ENCODE measurements around the gene KBTBD13. TPM values are rescaled to one million over a fixed set of nuclear protein-coding genes. Genes with fewer than 3 reads are reported as not detected.
"Not testable (repeated sequence)": the region's sequence is repeated elsewhere in the genome, so short reads cannot be mapped to it uniquely, and the experiment has no call there.

Gene KBTBD13
- polyA plus RNA-seq, 6 donors from 2014 or later, result not detected

- H3K9me3 Mint-ChIP-seq, result no peaks in the 10 kb centered on the region
These were observed 8.7 kb upstream of the KBTBD13 start, which contains the start of gene RASL12 for GRCh38 chr15:65067645-65068402. Gene RASL12, minus strand, starts transcription at chr15:65067991. Its CDS starts 156 bp downstream, at chr15:65067835.

GRCh38 chr15:65068403-65068788 is 8.2 kb upstream of the KBTBD13 start:
- peaks cover 22 to 40% (median 34%) of the 10 kb centered on the region in 3 donors for H3K27me3 Mint-ChIP-seq
- H3K4me3 Mint-ChIP-seq, result peak overlapping the region in 4 of 8 donors; percentile 56 to 73 (median 58)
- H3K27ac Mint-ChIP-seq, result no peak overlapping the region
- no peak for DNase-seq
- ATAC-seq (ENCODE audit: low read depth in 2 of 2), result no peak
- peaks cover 0 to 10% (median 10%) of the 10 kb centered on the region in 3 donors for H3K4me1 Mint-ChIP-seq
- H3K9me3 Mint-ChIP-seq, result no peaks in the 10 kb centered on the region
- H3K36me3 Mint-ChIP-seq, result no peaks in the 10 kb centered on the region

More at GRCh38 chr15:65067645-65068402, 8.7 kb upstream of the KBTBD13 start, which contains the start of gene RASL12:
- H3K36me3 Mint-ChIP-seq, result no peaks in the 10 kb centered on the region
- ATAC-seq (ENCODE audit: low read depth in 2 of 2), result no peak
- peaks cover 0 to 10% (median 10%) of the 10 kb centered on the region in 3 donors for H3K4me1 Mint-ChIP-seq
- peak within 1 kb of the TSS in 2 of 6 donors; percentile 26 to 76 for H3K27ac Mint-ChIP-seq
- no peak for DNase-seq
- H3K4me3 Mint-ChIP-seq, result peak within 1 kb of the TSS in 6 of 8 donors; percentile 20 to 75 (median 61)
- peaks cover 22 to 43% (median 34%) of the 10 kb centered on the region in 3 donors for H3K27me3 Mint-ChIP-seq

DNA sequence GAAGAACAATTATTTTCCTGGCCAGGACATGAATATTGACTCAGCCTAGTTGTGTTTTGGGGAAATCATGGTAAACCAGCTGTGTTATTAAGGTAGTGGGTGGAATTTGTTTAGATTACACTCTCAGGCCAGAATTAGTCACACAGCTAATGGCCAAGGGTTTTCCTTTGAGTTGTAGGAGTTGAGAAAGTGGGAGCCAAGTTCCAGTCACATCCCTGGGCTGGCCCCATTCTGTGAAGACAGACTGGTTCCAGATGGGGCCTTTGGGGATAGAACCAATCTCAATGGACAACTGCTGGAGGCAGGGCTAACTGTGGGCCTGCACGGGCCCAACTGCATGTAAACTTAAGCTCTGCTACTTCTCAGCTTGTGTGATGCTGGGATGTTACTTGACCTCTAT is 7.4 kb upstream of the KBTBD13 start:
- no peaks in the 10 kb centered on the region for H3K9me3 Mint-ChIP-seq
- no peak for ATAC-seq (ENCODE audit: low read depth in 2 of 2)
- no peak overlapping the region for H3K27ac Mint-ChIP-seq
- H3K4me3 Mint-ChIP-seq, result no peak overlapping the region
- no peak for DNase-seq
- no peaks in the 10 kb centered on the region for H3K36me3 Mint-ChIP-seq
- H3K27me3 Mint-ChIP-seq, result peaks cover 22 to 35% (median 34%) of the 10 kb centered on the region in 3 donors
- H3K4me1 Mint-ChIP-seq, result peaks cover 0 to 10% (median 10%) of the 10 kb centered on the region in 3 donors

- H3K36me3 Mint-ChIP-seq, result no peaks in the 10 kb centered on the region
- no peak for ATAC-seq (ENCODE audit: low read depth in 2 of 2)
- H3K27me3 Mint-ChIP-seq, result peaks cover 22 to 35% (median 34%) of the 10 kb centered on the region in 3 donors
- H3K9me3 Mint-ChIP-seq, result no peaks in the 10 kb centered on the region
- H3K4me1 Mint-ChIP-seq, result peaks cover 0 to 10% (median 10%) of the 10 kb centered on the region in 3 donors
- no peak overlapping the region for H3K27ac Mint-ChIP-seq
- H3K4me3 Mint-ChIP-seq, result no peak overlapping the region
- no peak for DNase-seq
These were observed 6.6 kb upstream of the KBTBD13 start for GRCh38 chr15:65069779-65070546.

- peaks cover 15 to 27% (median 25%) of the 10 kb centered on the region in 3 donors for H3K27me3 Mint-ChIP-seq
- no peak overlapping the region for H3K4me3 Mint-ChIP-seq
- no peaks in the 10 kb centered on the region for H3K9me3 Mint-ChIP-seq
- DNase-seq (no peak), ATAC-seq (ENCODE audit: low read depth in 2 of 2) (no peak)
- no peaks in the 10 kb centered on the region for H3K36me3 Mint-ChIP-seq
- H3K4me1 Mint-ChIP-seq, result peaks cover 0 to 13% (median 13%) of the 10 kb centered on the region in 3 donors
- H3K27ac Mint-ChIP-seq, result no peak overlapping the region
These were observed 5.2 kb upstream of the KBTBD13 start for GRCh38 chr15:65071381-65071811.

DNA sequence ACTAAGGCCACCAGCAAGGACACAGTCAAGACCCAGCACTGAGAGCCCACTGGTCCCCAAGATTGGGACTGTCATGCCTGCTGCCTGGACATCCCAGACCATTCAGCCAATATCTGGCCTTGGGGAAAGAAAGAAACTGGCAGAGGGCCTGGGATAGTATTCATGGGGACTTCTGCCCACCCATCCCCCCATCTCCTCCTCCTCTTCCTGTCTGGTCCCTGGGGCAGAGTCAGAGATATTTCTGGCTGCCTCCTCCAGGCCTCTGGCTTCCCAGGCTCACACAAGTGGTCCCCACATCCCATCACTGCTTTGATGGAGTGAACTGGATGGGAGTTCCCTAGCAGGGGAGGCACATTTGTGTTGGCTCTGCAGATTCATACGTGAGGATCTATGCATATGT is 4.5 kb upstream of the KBTBD13 start:
- no peaks in the 10 kb centered on the region for H3K36me3 Mint-ChIP-seq
- no peak for ATAC-seq (ENCODE audit: low read depth in 2 of 2)
- H3K4me3 Mint-ChIP-seq, result no peak overlapping the region
- no peak for DNase-seq
- no peaks in the 10 kb centered on the region for H3K9me3 Mint-ChIP-seq
- no peak overlapping the region for H3K27ac Mint-ChIP-seq
- peaks cover 0 to 13% (median 12%) of the 10 kb centered on the region in 3 donors for H3K4me1 Mint-ChIP-seq
- peaks cover 17 to 28% (median 24%) of the 10 kb centered on the region in 3 donors for H3K27me3 Mint-ChIP-seq

DNA sequence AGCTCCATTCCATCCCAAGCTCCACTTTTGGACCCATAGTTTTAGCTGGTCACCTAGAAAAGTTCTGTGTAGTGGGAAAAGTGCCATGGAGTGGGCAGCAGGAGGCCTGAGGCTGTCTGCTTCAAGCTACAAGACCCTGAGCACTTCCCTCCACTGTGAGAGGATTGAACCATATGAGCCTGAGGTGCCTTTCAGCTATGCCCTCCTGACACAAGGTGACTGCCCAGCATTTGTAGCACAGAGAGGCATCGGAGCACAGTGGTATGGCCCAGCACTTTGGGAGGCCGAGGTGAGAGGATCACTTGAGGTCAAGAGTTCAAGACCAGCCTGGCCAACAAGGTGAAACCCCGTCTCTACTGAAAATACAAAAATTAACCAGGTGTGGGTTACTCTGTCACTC is 3.9 kb upstream of the KBTBD13 start:
- no peak for ATAC-seq (ENCODE audit: low read depth in 2 of 2)
- Mint-ChIP-seq H3K27ac (no peak overlapping the region), H3K27me3 (peaks cover 13 to 24% (median 20%) of the 10 kb centered on the region in 3 donors), H3K4me1 (peaks cover 1 to 9% (median 8%) of the 10 kb centered on the region in 3 donors), H3K36me3 (no peaks in the 10 kb centered on the region), H3K4me3 (no peak overlapping the region), H3K9me3 (no peaks in the 10 kb centered on the region)
- no peak for DNase-seq

DNA sequence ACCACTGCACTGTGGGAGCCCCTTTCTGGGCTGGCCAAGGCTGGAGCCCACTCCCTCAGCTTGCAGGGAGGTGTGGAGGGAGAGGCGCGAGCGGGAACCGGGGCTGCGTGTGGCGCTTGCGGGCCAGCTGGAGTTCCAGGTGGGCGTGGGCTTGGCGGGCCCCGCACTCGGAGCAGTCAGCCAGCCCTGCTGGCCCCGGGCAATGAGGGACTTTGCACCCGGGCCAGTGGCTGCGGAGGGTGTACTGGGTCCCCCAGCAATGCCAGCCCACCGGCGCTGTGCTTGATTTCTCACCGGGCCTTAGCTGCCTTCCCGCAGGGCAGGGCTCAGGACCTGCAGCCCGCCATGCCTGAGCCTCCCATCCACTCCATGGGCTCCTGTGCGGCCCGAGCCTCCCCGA is 1.6 kb upstream of the KBTBD13 start:
- Mint-ChIP-seq H3K4me1 (peaks cover 9 to 11% (median 10%) of the 10 kb centered on the region in 3 donors), H3K27me3 (peaks cover 19 to 29% (median 28%) of the 10 kb centered on the region in 3 donors)
- H3K4me3 Mint-ChIP-seq; ATAC-seq (ENCODE audit: low read depth in 2 of 2); H3K36me3 Mint-ChIP-seq; DNase-seq; H3K9me3 Mint-ChIP-seq; H3K27ac Mint-ChIP-seq: not testable (repeated sequence)

GRCh38 chr15:65075607-65076395 is 745 bp upstream of the KBTBD13 start:
- H3K36me3 Mint-ChIP-seq; ATAC-seq (ENCODE audit: low read depth in 2 of 2): not testable (repeated sequence)
- H3K27me3 Mint-ChIP-seq, result peaks cover 22 to 29% (median 28%) of the 10 kb centered on the region in 3 donors

GRCh38 chr15:65077291-65077980 is 890 bp downstream of the KBTBD13 start:
- peak overlapping the region in 1 of 6 donors; percentile 10 for H3K27ac Mint-ChIP-seq
- peaks cover 32 to 45% (median 43%) of the 10 kb centered on the region in 3 donors for H3K27me3 Mint-ChIP-seq
- H3K4me3 Mint-ChIP-seq, result peak overlapping the region in 7 of 8 donors; percentile 53 to 83 (median 70)
- no peaks in the 10 kb centered on the region for H3K9me3 Mint-ChIP-seq
- ATAC-seq (ENCODE audit: low read depth in 2 of 2), result no peak
- no peaks in the 10 kb centered on the region for H3K36me3 Mint-ChIP-seq
- no peak for DNase-seq
- peaks cover 10 to 13% (median 12%) of the 10 kb centered on the region in 3 donors for H3K4me1 Mint-ChIP-seq

More at GRCh38 chr15:65075607-65076395, 745 bp upstream of the KBTBD13 start:
- H3K27ac Mint-ChIP-seq, H3K4me3 Mint-ChIP-seq, DNase-seq, H3K9me3 Mint-ChIP-seq: not testable (repeated sequence)
- H3K4me1 Mint-ChIP-seq, result peaks cover 9 to 11% (median 10%) of the 10 kb centered on the region in 3 donors

DNA sequence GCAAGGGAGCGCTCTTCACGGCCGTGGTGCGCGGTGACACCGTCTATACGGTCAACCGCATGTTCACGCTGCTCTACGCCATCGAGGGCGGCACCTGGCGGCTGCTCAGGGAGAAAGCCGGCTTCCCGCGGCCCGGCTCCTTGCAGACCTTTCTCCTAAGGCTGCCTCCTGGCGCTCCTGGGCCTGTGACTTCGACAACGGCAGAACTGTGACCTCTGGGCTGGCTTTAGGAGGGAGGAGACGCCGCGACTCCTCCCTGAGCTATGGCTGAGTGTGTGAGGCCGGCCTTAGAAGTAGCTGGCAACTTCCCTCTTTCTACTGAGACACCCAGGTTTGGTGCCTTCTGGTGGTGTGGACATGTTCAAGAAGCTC is 1.4 kb downstream of the KBTBD13 start:
- peak; percentile 80 to 89 for ATAC-seq (ENCODE audit: low read depth in 2 of 2)
- peak; percentile 19 for DNase-seq
- Mint-ChIP-seq H3K27me3 (peaks cover 38 to 51% (median 48%) of the 10 kb centered on the region in 3 donors), H3K9me3 (no peaks in the 10 kb centered on the region), H3K4me3 (peak overlapping the region in 7 of 8 donors; percentile 53 to 83 (median 70)), H3K27ac (peak overlapping the region in 3 of 6 donors; percentile 10 to 69 (median 57)), H3K4me1 (peaks cover 10 to 18% (median 17%) of the 10 kb centered on the region in 3 donors), H3K36me3 (no peaks in the 10 kb centered on the region)

DNA sequence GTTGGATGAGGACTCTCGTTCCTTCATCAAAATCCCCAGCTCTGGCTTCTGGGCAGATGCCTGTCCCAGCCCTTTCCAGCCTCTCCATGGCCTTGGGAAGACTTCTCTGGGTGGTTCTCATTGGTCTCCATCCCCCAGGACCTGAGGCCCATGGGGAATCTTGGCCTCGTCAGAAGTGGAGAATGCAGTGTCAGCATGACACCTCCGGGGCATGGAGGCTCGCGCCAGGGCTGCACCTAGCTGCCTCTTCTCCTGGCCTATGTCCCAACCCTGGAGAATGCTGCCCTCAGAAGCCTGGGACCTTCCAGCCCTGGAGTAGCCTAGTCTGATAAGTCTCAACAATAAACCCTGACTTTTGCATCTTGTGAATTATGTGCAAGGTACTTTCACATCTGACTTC is 3.0 kb downstream of the KBTBD13 start:
- Mint-ChIP-seq H3K27me3 (peaks cover 49 to 67% (median 64%) of the 10 kb centered on the region in 3 donors), H3K27ac (no peak overlapping the region), H3K4me3 (no peak overlapping the region)

More for the DNA sequence above, 3.0 kb downstream of the KBTBD13 start:
- Mint-ChIP-seq H3K36me3 (no peaks in the 10 kb centered on the region), H3K9me3 (no peaks in the 10 kb centered on the region), H3K4me1 (peaks cover 10 to 18% (median 18%) of the 10 kb centered on the region in 3 donors)
- ATAC-seq (ENCODE audit: low read depth in 2 of 2) (no peak), DNase-seq (no peak)

Data from naive B cell (primary cell).